IMR-90 (cell line): ENCODE data around the gene LMAN2. TPM values are rescaled to one million over a fixed set of nuclear protein-coding genes. Genes with fewer than 3 reads are reported as not detected.

ENCODE experiments used
- ATAC-seq: fragments of 200-7000 bp; cut with Tn5 transposase; 2 replicates; pipeline ENCODE4 v1.9.1; 2020; ENCODE audit warnings: low read depth, mild to moderate bottlenecking, moderate library complexity
- BruUV-seq: library from RNA; stranded (reverse); fragments of 400-500 nt; replicated peaks from 2 replicates; lab custom pipeline; 2021; lab: Mats Ljungman, UMichigan
- CTCF ChIA-PET: fragments of 300-600 bp; formaldehyde crosslinking; extraction: SDS; loops from one replicate; lab custom pipeline; 2021; ENCODE audit warnings: antibody characterized with exemption; lab: Yijun Ruan, JAX
- POLR2A ChIA-PET: fragments of 300-600 bp; sonication (Branson Sonifier 250); formaldehyde crosslinking; loops from one replicate; lab custom pipeline; 2022; ENCODE audit warnings: antibody characterized with exemption; ENCODE audit not compliant: unreplicated experiment; lab: Charles Lee
- DNase-seq: peaks from one replicate; pipeline ENCODE4 v3.0.0; 2013
- H2AFZ ChIP-seq: replicated peaks from 2 replicates; pipeline ENCODE3; 2013; ENCODE audit warnings: low read length, mild to moderate bottlenecking; ENCODE audit not compliant: poor library complexity
- H2AK5ac ChIP-seq: 2 replicates; pipeline ENCODE4 v1.6.1; 2013; ENCODE audit warnings: low read depth, low read length, inconsistent platforms
- H2AK9ac ChIP-seq: replicated peaks from 2 replicates; pipeline ENCODE3; 2013; ENCODE audit warnings: mild to moderate bottlenecking, low read depth, low read length, moderate library complexity; ENCODE audit not compliant: poor library complexity
- H2BK120ac ChIP-seq: 2 replicates; pipeline ENCODE4 v1.6.1; 2013; ENCODE audit warnings: low read depth, low read length, inconsistent platforms
- H2BK15ac ChIP-seq: 3 replicates; pipeline ENCODE4 v1.6.1; 2013; ENCODE audit warnings: low read depth, low read length, inconsistent platforms
- H2BK20ac ChIP-seq: 2 replicates; pipeline ENCODE4 v1.6.1; 2013; ENCODE audit warnings: low read depth, mild to moderate bottlenecking, inconsistent platforms, low read length, moderate library complexity
- H2BK5ac ChIP-seq: 2 replicates; pipeline ENCODE4 v1.6.1; 2013; ENCODE audit warnings: mild to moderate bottlenecking, low read depth, low read length, inconsistent platforms; ENCODE audit not compliant: poor library complexity, severe bottlenecking
- H3K14ac ChIP-seq: replicated peaks from 2 replicates; pipeline ENCODE4 v1.6.1; 2013; ENCODE audit warnings: low read depth, low read length, inconsistent platforms
- H3K18ac ChIP-seq: 2 replicates; pipeline ENCODE4 v1.6.1; 2013; ENCODE audit warnings: low read depth, low read length, control low read depth
- H3K23ac ChIP-seq: 2 replicates; pipeline ENCODE4 v1.6.1; 2013; ENCODE audit warnings: low read depth, low read length, inconsistent platforms
- H3K27ac ChIP-seq: 2 replicates; pipeline ENCODE4 v1.5.1; 2013; ENCODE audit warnings: mild to moderate bottlenecking, control low read depth, low read length; ENCODE audit not compliant: insufficient read depth
- H3K27me3 ChIP-seq: 2 replicates; pipeline ENCODE4 v1.6.1; 2013; ENCODE audit warnings: low read length; ENCODE audit not compliant: control insufficient read depth, insufficient read depth
- H3K36me3 ChIP-seq: 2 replicates; pipeline ENCODE4 v1.6.1; 2013; ENCODE audit warnings: low read length, mixed read lengths; ENCODE audit not compliant: control insufficient read depth, insufficient read depth
- H3K4ac ChIP-seq: 2 replicates; pipeline ENCODE4 v1.6.1; 2013; ENCODE audit warnings: low read depth, low read length, inconsistent platforms
- H3K4me1 ChIP-seq: 2 replicates; pipeline ENCODE4 v1.6.1; 2013; ENCODE audit warnings: low read length, mixed read lengths; ENCODE audit not compliant: control insufficient read depth, insufficient read depth
- H3K4me2 ChIP-seq: 2 replicates; pipeline ENCODE4 v1.6.1; 2013; ENCODE audit warnings: low read depth, mild to moderate bottlenecking, control low read depth, low read length, moderate library complexity
- H3K4me3 ChIP-seq: 2 replicates; pipeline ENCODE4 v1.5.1; 2013; ENCODE audit warnings: low read depth, mild to moderate bottlenecking, control low read depth, low read length, moderate library complexity; ENCODE audit not compliant: insufficient read depth
- H3K56ac ChIP-seq: 2 replicates; pipeline ENCODE4 v1.6.1; 2013; ENCODE audit warnings: low read length, inconsistent platforms; ENCODE audit not compliant: insufficient read depth; ENCODE audit errors: extremely low read depth
- H3K79me1 ChIP-seq, 2 experiments: 2 replicates each; pipeline ENCODE4 v1.6.1; 2013; ENCODE audit warnings: low read length in 2 of 2, inconsistent platforms in 1 of 2, low read depth in 1 of 2
- H3K9ac ChIP-seq: 2 replicates; pipeline ENCODE4 v1.6.1; 2013; ENCODE audit warnings: low read depth, low read length, control low read depth
- H3K9me1 ChIP-seq: 2 replicates; pipeline ENCODE4 v1.6.1; 2013; ENCODE audit warnings: low read length, inconsistent platforms; ENCODE audit not compliant: insufficient read depth
- H3K9me3 ChIP-seq: 2 replicates; pipeline ENCODE4 v1.6.1; 2013; ENCODE audit warnings: low read length; ENCODE audit not compliant: control insufficient read depth, insufficient read depth
- H4K20me1 ChIP-seq: 2 replicates; pipeline ENCODE4 v1.6.1; 2013; ENCODE audit warnings: low read length, inconsistent platforms; ENCODE audit not compliant: insufficient read depth
- H4K5ac ChIP-seq: 2 replicates; pipeline ENCODE4 v1.6.1; 2013; ENCODE audit warnings: mild to moderate bottlenecking, low read depth, low read length, control low read depth
- H4K8ac ChIP-seq, 2 experiments: 2 replicates each; pipeline ENCODE4 v1.6.1; 2013; ENCODE audit warnings: low read depth in 2 of 2, low read length in 2 of 2, control low read depth in 1 of 2, inconsistent platforms in 1 of 2
- H4K91ac ChIP-seq: 2 replicates; pipeline ENCODE4 v1.6.1; 2013; ENCODE audit warnings: low read depth, low read length, inconsistent platforms; ENCODE audit not compliant: insufficient read depth
- MAZ ChIP-seq: IDR thresholded peaks from 2 replicates; pipeline ENCODE4 v1.6.1; 2012; ENCODE audit warnings: low read depth, mild to moderate bottlenecking, low read length, improper control_type of control experiment, moderate library complexity, borderline replicate concordance
- NFE2L2 ChIP-seq: fragments of 150-350 bp; IDR thresholded peaks from 2 replicates; pipeline ENCODE4 v1.6.1; 2016; ENCODE audit warnings: low read depth, mild to moderate bottlenecking, low read length
- WGBS, 2 experiments: methylation state at CpG; one replicate each; pipeline versions ENCODE4 v1.1.5 to v1.1.7; 2013; ENCODE audit warnings: missing lambda C conversion rate in 2 of 2; ENCODE audit not compliant: insufficient read length in 1 of 2; ENCODE audit errors: extremely low coverage in 2 of 2; 5-methylcytosine and 5-hydroxymethylcytosine counted together
- dilution Hi-C: fragments of 300-500 bp; cut with HindIII; formaldehyde crosslinking; loops from one replicate; pipeline ENCODE4 v1.14.3; 2018; ENCODE audit warnings: low sequenced_read_pairs; ENCODE audit not compliant: unreplicated experiment
- in situ Hi-C: fragments of 300-500 bp; cut with MboI; formaldehyde crosslinking; loops from 3 replicates; pipeline ENCODE4 v1.14.3; 2019; ENCODE audit warnings: low sequenced_read_pairs, inconsistent platforms, mixed read lengths
- intact Hi-C: fragments of 100-400 bp; cut with micrococcal nuclease; formaldehyde crosslinking; loops from 2 replicates; pipeline ENCODE4 v1.10.0; 2022
- polyA plus RNA-seq, 3 experiments: library from polyadenylated mRNA; depleted of rRNA; stranded (reverse); fragments of >200 nt; gene quantifications; 2 replicates each; pipeline ENCODE4 v1.2.3, GENCODE V29; 2012; ENCODE audit warnings: low replicate concordance in 1 of 3
- total RNA-seq: library from RNA; depleted of rRNA; stranded (reverse); fragments of >200 nt; gene quantifications from 2 replicates; pipeline ENCODE4 v1.2.3, GENCODE V29; 2012

Gene LMAN2
- total and polyA plus RNA-seq, 2 of the 4 experiments (the other 2 are of a cell fraction): 253 to 303 TPM

- dilution Hi-C loops (no loop called here), in situ Hi-C loops (no loop called here), intact Hi-C loops (no loop called here)
- H3K4me3 ChIP-seq: no peak overlapping the region
- no peak overlapping the region for H4K91ac ChIP-seq
- H3K27ac ChIP-seq: no peak overlapping the region
- CTCF ChIA-PET: no interaction called here
- no peak overlapping the region for H3K23ac ChIP-seq
- peaks cover 25% of the 10 kb centered on the region for H3K27me3 ChIP-seq
- no peak overlapping the region for H2BK20ac ChIP-seq
- DNase-seq (no peak), ATAC-seq (no peak)
- no CpG with 5 or more reads among the region's 3 CpGs for WGBS, 2 experiments
- H3K4ac ChIP-seq: no peak overlapping the region
- BruUV-seq: no TSS peak
- no peak overlapping the region for H4K5ac ChIP-seq
- H3K18ac ChIP-seq: no peak overlapping the region
- H2BK120ac ChIP-seq: no peak overlapping the region
- no peak overlapping the region for H3K14ac ChIP-seq
- POLR2A ChIA-PET: interaction anchor here (1.4 kb wide), 1 partner anchor 8 kb away, joined by 4 read pairs; no protein-coding TSS in a partner anchor
- no peak overlapping the region for H3K4me2 ChIP-seq
- TF ChIP-seq MAZ: no peak
- TF ChIP-seq NFE2L2: no peak
- H3K9ac ChIP-seq: no peak overlapping the region
- no peak overlapping the region for H3K56ac ChIP-seq
- H3K9me1 ChIP-seq: no peaks in the 10 kb centered on the region
- no peaks in the 10 kb centered on the region for H3K4me1 ChIP-seq
- no peak overlapping the region for H2AFZ ChIP-seq
- no peaks in the 10 kb centered on the region for H3K79me1 ChIP-seq
- no peak overlapping the region for H2BK5ac ChIP-seq
- H2BK15ac ChIP-seq: no peak overlapping the region
- no peak overlapping the region for H2AK5ac ChIP-seq
- peaks cover 2% of the 10 kb centered on the region; the same call in 1 of the 2 replicates for H3K9me3 ChIP-seq
- no peaks in the 10 kb centered on the region for H3K36me3 ChIP-seq
- peak overlapping the region; percentile 15 for H2AK9ac ChIP-seq
- no peaks in the 10 kb centered on the region for H4K20me1 ChIP-seq
- no peak overlapping the region for H4K8ac ChIP-seq
Measured at GRCh38 chr5:177359860-177360259, 8.4 kb upstream of the LMAN2 start.
